Activated CD4-positive, alpha-beta T cell treated with anti-CD3 and anti-CD28 coated beads, Interleukin-10, Interleukin-2, amounts not matched to agents 100 ng/mL and 50 ng/mL, durations not matched to agents 16 hours and 8 hours (primary cell): ENCODE measurements around the gene PRKN.

Source experiments
- DNase-seq: peaks from one replicate; pipeline ENCODE4 v3.0.0-alpha.2; 2020

The PRKN gene

DNA sequence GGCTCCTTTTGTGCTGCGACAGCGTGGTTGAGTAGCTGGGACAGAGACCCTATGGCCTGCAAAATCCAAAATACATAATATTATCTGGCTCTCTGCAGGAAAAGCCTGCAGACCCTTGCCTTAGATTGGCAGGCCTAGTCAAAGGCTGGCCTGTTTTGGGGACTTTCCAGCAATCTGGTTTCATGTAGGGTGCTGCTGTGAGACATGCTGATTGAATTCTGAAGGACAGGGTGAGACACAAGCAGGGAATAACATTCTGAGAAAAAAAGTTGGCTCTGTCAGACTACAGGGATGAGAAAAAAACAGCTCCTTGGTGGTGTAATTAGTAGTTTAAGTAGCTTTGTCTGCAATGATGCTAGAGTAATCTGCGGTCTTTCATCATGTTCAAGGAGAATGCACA, 1051.0 kb downstream of the PRKN start:
- DNase-seq, result peak; percentile 31

- DNase-seq, result no peak
These were observed 1052.5 kb downstream of the PRKN start for GRCh38 chr6:161674930-161675682.

GRCh38 chr6:161673026-161673425, 1054.5 kb downstream of the PRKN start:
- DNase-seq, result no peak

- no peak for DNase-seq
These were observed 1056.4 kb downstream of the PRKN start for GRCh38 chr6:161671117-161671516.

DNA sequence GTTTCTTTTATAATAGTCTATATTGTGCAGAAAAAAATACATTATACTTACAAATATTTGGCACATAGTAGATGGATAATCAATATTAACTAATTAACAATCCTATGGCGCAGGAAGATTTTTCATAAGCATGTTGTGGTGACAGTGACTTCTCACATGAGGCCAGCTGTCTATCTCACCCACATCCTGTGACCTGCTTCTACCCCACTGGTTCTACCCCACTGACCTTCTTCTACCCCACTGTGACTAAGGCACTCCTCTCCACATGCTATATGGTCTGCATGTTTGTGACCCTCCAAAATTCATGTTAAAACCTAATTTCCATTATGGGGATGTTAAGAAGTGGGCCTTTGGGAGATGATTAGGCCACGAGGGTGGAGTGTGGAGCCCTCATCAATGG, 1058.9 kb downstream of the PRKN start:
- no peak for DNase-seq

DNA sequence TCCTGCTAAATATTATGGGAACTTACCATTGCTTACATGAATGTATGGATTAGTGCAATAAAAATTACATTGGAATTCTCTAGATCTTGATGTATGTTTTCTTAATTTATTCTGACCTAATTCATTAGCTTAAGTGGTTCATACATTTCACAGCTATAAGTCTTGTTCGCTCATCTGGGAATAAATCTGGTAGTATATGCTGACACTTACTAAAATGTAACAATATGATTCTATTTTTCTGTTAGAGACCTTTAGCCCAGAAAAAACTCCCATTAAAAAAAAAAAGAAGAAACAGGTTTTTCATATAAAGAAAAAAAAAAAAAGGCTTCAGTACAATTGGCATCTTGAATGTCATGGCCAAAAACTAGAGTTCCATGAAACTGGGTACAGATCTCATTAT, 1059.6 kb downstream of the PRKN start:
- DNase-seq, result no peak

DNA sequence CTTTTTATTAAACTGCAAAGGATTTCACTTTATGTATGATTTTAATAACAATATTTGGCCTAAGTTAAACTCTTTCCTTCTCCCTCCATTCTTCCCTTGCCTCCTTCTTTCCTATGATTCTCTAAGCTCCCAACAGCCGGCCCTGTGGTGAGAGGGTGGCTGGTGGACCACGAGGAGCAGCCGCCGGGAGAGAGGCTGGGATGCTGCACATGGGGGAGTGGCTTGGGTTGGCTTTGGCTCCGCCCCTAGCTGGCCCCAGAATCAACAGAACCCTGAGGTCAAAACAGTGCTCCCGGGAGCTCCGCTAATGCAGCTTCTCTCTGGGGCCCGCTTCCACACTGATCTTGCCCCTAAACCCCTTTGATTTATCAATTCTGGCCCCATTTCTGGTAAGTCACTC, 1063.9 kb downstream of the PRKN start:
- DNase-seq, result no peak

DNA sequence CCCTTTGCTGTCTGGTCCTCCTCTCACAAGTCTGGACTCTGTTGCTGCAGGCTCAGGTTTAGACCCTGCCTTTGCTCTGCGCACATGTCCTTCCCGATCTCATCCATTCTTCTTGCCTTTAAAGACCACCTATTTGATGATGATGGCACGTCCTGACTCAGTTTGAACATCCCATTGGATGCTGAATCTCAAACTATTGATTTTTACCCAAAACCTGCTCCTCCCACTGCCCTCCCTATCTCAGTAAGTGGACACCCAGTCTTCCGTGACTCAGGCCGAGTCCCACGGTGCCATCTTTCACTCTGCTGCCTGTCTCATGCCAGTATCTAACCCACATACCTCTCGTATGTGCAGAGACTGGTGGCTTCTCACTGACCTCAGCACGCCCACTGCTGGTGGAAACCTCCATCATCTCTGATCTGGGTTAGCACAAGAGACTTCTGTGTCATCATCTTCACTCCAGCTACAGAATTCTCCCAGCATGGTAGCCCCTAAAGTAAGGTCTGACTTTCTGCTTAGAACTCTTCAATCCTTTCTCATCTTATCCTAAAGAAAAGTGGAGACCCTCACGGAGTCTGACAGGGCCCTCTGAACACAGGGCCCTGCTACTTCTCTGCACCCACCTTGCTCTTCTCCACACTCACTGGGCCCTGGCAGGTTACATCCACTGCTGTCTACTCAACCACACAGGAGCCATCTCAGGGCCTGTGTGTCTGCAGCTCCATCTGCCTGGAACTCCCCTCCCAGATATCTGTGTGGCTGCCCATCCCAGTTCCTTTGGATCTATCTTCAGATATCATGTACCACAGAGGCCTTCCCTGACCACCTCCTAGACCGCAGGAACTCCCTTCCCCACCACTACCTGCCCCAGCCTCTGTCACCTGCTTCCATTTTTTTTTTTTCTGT, 1066.6 kb downstream of the PRKN start:
- DNase-seq, result no peak

DNA sequence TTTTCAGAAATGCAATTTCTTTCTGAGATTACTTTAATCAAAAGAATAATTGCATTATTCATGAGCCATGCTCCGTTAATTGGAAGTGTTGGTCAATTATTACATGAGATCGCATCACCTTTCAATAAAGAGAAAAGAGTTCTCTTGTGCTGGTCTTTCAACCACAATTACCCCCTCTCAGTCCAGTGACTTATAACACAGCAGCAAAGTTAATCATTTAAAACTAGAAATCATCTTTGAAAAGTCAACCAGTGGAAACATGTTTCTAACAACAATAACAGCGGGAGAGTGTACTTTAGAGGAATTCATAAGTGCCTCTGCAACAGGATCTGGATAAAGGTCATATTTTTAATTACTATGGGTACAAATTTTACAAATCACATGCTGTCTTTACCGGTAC, 1069.4 kb downstream of the PRKN start:
- DNase-seq, result no peak

DNA sequence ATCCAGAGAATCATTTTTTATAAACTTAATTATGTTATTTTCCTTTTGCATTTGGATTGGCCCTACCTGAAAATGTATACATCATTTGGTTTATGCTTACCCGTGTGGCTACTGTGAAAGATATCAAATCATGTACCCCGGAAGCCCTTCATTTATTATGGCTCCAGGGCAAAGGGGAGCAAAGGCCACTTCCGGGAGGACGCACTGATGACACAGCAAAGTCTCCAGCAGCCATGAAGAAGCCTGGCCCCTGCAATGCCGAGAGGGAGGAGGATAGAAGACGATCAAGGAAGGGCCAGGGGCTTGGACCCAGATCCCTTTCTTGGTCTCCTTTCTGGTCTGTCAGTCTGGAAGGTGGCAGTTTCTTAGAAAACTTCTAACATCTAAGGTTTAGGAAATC, 1073.4 kb downstream of the PRKN start:
- no peak for DNase-seq

DNA sequence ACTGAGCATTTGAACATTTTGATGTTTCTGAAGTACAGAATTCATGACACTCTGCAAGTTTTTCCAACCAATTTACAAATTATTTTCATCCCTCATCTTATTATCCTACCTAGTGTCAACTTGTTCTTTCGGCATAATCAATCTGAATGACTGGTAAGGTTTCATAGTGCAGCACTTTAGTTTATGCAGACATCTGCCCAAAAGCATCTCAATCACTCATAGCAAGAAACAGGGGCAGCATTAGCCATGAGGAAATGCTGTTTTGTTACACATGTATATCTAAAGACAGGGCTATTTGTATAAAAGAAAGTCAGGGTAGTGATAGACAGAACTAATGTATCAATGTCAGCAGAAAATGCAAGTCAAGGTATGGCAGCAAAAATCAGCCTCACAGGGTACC, 1075.6 kb downstream of the PRKN start:
- DNase-seq, result no peak

DNA sequence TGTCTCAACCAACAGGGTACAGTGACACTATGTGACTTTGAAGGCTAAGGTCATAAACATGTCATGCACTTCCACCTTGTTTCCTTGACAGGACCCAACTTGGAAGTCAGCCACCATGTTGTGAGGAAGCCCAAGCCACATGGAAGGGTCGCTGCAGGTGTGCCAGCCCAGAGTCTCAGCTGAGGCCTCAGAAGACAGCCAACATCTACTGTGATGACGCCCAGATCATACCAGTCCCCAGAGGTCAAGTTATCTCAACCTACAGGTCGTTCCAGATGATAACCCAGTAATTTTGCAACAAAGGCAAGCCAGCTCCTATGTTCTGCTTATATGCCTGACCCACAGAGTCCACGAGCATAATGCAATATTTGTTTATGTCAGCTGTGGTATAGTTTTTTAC, 1077.7 kb downstream of the PRKN start:
- no peak for DNase-seq

DNA sequence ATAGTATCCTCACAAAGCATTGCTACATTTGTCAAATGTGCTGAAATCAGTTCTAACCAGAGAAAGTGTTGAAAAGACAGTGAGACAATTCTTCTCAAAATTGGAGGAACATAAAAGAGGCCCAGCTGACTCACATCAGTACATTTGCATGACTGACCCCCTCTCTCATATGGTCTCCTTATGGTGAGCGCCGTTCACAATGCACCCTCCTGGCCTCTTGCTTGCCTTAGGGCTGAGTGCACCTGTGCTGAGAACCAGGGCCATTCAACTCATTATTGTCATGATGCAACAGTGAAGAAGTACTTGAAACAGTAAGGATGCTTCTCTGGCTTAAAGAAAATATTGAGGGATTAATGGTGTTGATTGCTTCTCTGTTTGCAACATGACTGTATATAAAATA, 1078.5 kb downstream of the PRKN start:
- DNase-seq, result no peak

DNA sequence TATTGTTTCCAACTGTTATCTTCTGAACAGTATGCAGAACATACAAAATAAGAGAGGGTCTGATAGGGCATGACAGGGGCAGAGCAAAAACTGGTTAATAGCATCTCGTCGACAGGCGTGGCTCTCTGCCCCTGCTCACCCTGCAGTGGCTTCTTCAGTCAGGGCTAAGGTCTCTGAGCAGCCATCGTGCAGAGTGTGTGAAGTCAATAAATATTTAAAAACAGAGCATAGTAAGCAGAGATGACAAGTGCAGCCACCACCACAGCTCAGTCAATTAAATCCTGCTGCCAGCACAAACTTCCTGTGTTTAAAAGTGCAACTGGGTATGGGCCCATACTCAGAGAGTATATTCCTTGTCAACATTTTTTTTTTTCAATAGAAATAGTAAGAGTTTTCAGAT, 1080.3 kb downstream of the PRKN start:
- DNase-seq, result no peak

GRCh38 chr6:161644521-161644920, 1083.0 kb downstream of the PRKN start:
- no peak for DNase-seq

DNA sequence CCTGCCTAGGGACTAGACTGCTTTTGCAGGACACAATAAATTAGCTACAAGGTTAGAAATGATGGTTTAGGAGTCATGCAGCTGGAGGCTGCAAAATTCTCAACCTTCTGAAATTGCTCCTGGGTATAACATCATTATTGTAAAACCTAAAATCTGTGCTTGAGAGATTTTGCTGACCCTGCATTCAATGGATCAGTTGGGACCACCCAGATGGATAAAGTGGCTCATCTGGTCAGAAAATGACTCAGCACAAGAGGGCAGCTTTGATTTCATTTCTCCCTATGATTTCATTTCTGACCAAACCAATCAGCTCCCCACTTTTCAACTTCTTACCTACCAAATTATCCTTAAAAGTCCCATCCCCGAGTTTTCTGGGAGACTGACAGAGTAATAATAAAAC, 1086.4 kb downstream of the PRKN start:
- DNase-seq, result no peak

GRCh38 chr6:161639772-161640171, 1087.8 kb downstream of the PRKN start:
- DNase-seq, result no peak

DNA sequence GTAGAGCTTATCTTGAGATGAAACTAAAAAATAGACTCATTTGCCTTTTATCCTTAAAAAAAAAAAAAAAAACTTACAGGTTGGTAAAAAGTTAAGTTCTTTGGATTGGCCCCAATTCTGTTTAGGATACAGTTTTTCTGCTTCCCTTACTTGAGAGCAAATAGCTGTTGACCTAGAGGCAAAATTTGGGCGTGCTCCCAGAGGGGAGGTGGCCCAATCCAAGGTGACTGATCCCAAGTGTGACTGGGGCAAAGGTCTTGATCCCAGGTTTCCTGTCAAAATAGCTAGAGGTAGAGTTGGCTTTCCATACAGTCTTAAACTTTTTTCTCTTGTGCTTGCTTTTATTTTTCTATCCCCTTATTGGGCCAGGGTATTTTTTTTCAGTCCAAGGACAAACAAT, 1089.9 kb downstream of the PRKN start:
- DNase-seq, result no peak

GRCh38 chr6:161636882-161637430, 1090.6 kb downstream of the PRKN start:
- no peak for DNase-seq

DNA sequence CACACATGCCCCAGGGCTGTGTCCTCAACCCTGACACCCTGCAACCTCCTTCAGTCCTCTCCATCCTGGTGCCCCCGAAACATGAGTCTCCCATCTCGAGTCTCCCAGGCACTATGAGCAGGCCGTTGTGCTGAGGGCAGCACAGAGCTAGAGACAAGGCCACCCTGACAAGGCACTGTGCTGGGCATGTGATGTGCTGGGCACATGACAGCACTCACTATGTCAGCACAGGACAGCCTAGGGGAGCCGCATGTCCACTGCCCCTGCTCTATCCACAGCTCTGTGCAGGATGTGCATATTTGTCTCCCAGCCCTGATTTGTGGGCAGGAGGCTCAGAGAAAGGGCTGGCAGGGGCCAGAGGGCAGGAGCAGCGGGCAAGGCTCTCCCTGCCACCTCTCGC, 1091.6 kb downstream of the PRKN start:
- DNase-seq, result no peak

DNA sequence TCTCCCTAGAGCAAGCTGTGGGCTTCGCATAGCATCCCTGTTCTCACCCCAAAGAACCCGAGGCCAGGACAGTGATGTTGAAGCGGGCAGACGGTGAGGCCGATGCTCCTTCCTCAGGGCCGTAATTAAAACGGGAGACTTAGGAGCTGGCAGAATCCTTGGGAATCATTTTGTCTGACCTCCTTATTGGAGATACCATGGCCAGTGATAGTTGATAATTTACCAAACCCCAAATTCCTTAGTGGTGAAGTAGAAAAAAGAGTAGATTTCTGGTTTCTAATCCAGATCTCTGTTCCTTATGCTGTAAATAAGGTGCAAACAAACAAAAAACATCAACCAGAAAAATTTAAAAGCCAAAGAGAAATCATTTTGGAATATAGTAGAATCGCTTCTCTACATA, 1092.7 kb downstream of the PRKN start:
- DNase-seq, result no peak

DNA sequence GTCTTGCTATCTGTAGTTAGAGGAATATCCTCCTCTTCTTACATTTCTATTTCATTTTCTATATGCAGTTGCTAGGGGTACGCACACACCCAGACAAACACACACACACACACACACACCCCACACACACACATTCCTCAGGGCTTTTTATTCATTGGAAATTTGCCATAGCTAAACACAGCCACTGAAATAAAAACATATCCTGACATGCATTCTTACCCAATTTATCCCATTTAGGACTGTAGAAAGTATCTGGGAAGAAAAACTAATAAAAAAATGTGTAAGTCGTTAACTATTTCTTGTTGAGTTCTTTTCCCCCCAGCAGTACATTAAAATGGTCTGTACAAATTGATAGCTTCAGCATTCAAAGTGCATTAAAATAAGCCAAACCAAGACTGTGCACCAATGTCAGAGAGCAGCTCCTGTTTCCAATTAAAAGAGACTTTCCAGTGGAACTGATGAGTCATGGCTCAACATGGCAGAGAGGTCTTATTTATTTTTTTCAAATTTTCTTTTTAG, 1095.8 kb downstream of the PRKN start:
- DNase-seq, result no peak

DNA sequence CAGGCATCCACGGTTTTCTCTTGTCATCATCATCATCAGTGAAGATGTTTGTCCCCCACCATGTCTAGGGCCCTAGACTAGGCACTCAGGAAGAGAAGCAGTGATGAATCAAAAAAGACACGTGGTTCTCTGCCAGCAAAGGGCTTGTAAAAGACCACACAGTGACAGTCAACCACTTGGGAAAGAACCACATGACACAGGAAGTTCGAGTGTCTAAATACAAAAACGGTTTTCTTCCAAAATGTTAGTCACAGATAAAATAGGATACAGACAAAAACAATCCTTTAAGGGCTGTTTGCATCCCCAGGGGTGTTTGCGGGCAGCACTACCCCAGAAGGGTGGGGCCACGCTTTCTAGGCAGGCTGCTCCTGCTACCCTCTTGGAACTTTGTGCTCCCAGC, 1096.9 kb downstream of the PRKN start:
- no peak for DNase-seq

- DNase-seq, result no peak
These were observed 1101.4 kb downstream of the PRKN start for GRCh38 chr6:161626132-161626676.
